A549 (cell line): ENCODE data around the gene PLD5. TPM values are rescaled to one million over a fixed set of nuclear protein-coding genes. Genes with fewer than 3 reads are reported as not detected.

Experiments used
- ATAC-seq, 2 experiments: fragments of 200-7000 bp in 1 of 2; fragments of >200 bp in 1 of 2; cut with Nextera tagmentation in 1 of 2; cut with Tn5 transposase in 1 of 2; 3 replicates each; pipeline versions ENCODE4 v1.8.0 to v1.9.1; 2018 to 2020; ENCODE audit warnings: mild to moderate bottlenecking in 1 of 2, moderate library complexity in 1 of 2
- CTCF ChIA-PET: fragments of 300-600 bp; sonication (Branson Sonifier 250); formaldehyde crosslinking; extraction: SDS; loops from one replicate; lab custom pipeline; 2021; ENCODE audit warnings: antibody characterized with exemption, inconsistent platforms; lab: Yijun Ruan, JAX
- POLR2A ChIA-PET: fragments of 350-600 bp; formaldehyde crosslinking; extraction: SDS; loops from one replicate; lab custom pipeline; 2021; ENCODE audit warnings: antibody characterized with exemption, inconsistent platforms; lab: Yijun Ruan, JAX
- DNase-seq, 2 experiments: peaks; one replicate each; pipeline versions ENCODE4 v3.0.0 to v3.0.0-alpha.2; 2011 to 2016; ENCODE audit warnings: low read depth in 1 of 2, low spot score in 1 of 2
- FAIRE-seq: peaks from 2 replicates; lab custom pipeline; 2011; peaks lifted over from hg19 to GRCh38; lab: Jason Lieb, UNC
- H3K27ac ChIP-seq, 2 experiments: fragments of >200 bp; sonication (Bioruptor Twin); formaldehyde crosslinking; 3 replicates each; pipeline ENCODE4 v1.5.1; 2016 to 2017
- H3K4me1 ChIP-seq: fragments of >200 bp; sonication (Bioruptor Twin); formaldehyde crosslinking; 3 replicates; pipeline ENCODE4 v1.6.1; 2016
- H3K4me2 ChIP-seq: fragments of >200 bp; sonication (Bioruptor Twin); formaldehyde crosslinking; 3 replicates; pipeline ENCODE4 v1.6.1; 2016
- H3K4me3 ChIP-seq: fragments of >200 bp; sonication (Bioruptor Twin); formaldehyde crosslinking; 3 replicates; pipeline ENCODE4 v1.5.1; 2016
- H3K9me3 ChIP-seq: fragments of >200 bp; sonication (Bioruptor Twin); formaldehyde crosslinking; 3 replicates; pipeline ENCODE4 v1.6.1; 2016
- BHLHE40 ChIP-seq: IDR thresholded peaks from 2 replicates; pipeline ENCODE4 v1.6.1; 2012; ENCODE audit warnings: low read depth, low read length, inconsistent platforms
- CEBPB ChIP-seq, 2 experiments: fragments of >200 bp in 1 of 2; sonication (Bioruptor Twin) in 1 of 2; formaldehyde crosslinking in 1 of 2; IDR thresholded peaks; 2 replicates each; pipeline ENCODE4 v1.6.1; 2012 to 2016
- CHD2 ChIP-seq: fragments of 150-350 bp; IDR thresholded peaks from 2 replicates; pipeline ENCODE4 v1.6.1; 2014; ENCODE audit warnings: low read length; ENCODE audit not compliant: partially characterized antibody
- EP300 ChIP-seq, 2 experiments: fragments of >200 bp; sonication (Bioruptor Twin); formaldehyde crosslinking; IDR thresholded peaks; 2 replicates in 1 of 2; 3 replicates in 1 of 2; pipeline ENCODE4 v1.6.1; 2016 to 2017
- ESRRA ChIP-seq: fragments of 150-350 bp; IDR thresholded peaks from 2 replicates; pipeline ENCODE4 v1.6.1; 2014; ENCODE audit warnings: mild to moderate bottlenecking, low read length, borderline replicate concordance
- FOSL2 ChIP-seq, 2 experiments: fragments of 450-650 bp in 1 of 2; fragments of >200 bp in 1 of 2; sonication (Bioruptor Twin) in 1 of 2; formaldehyde crosslinking; IDR thresholded peaks; 2 replicates each; pipeline versions ENCODE4 v1.5.0 to v1.6.1; 2016 to 2020; ENCODE audit warnings: mild to moderate bottlenecking in 1 of 2, moderate library complexity in 1 of 2
- HOXB13 ChIP-seq: fragments of 250-450 bp; sonication (Bioruptor Pico); IDR thresholded peaks from 2 replicates; pipeline ENCODE4 v1.5.0; 2020; ENCODE audit warnings: low read depth, mild to moderate bottlenecking, moderate library complexity
- MYC ChIP-seq: IDR thresholded peaks from 2 replicates; pipeline ENCODE4 v1.6.1; 2012; ENCODE audit warnings: mild to moderate bottlenecking, inconsistent platforms, low read length, improper control_type of control experiment, borderline replicate concordance
- POLR2AphosphoS2 ChIP-seq: conservative IDR thresholded peaks from 2 replicates; pipeline ENCODE4 v1.6.1; 2012; ENCODE audit warnings: low read length, improper control_type of control experiment, inconsistent platforms
- RARB ChIP-seq: fragments of 250-450 bp; sonication (Bioruptor Pico); IDR thresholded peaks from 2 replicates; pipeline ENCODE4 v1.8.0; 2021; ENCODE audit warnings: mild to moderate bottlenecking, moderate library complexity
- SMC3 ChIP-seq: fragments of >200 bp; sonication (Bioruptor Twin); formaldehyde crosslinking; IDR thresholded peaks from 3 replicates; pipeline ENCODE4 v1.6.1; 2018; ENCODE audit warnings: inconsistent platforms
- SREBF2 ChIP-seq: fragments of 450-650 bp; IDR thresholded peaks from 2 replicates; pipeline ENCODE4 v1.6.1; 2014; ENCODE audit warnings: mild to moderate bottlenecking, moderate library complexity
- ZC3H11A ChIP-seq: fragments of 450-650 bp; IDR thresholded peaks from 2 replicates; pipeline ENCODE4 v1.6.1; 2014; ENCODE audit warnings: antibody characterized with exemption, mild to moderate bottlenecking
- ZFP36 ChIP-seq: fragments of 450-650 bp; IDR thresholded peaks from 2 replicates; pipeline ENCODE4 v1.6.1; 2014; ENCODE audit warnings: borderline replicate concordance; ENCODE audit not compliant: partially characterized antibody
- ZSCAN20 ChIP-seq: fragments of 250-450 bp; sonication (Bioruptor Pico); IDR thresholded peaks from 2 replicates; pipeline ENCODE4 v1.8.0; 2022; ENCODE audit warnings: mild to moderate bottlenecking, moderate library complexity
- WGBS: methylation state at CpG from one replicate; pipeline ENCODE4 v1.1.6; 2017; ENCODE audit errors: missing lambda C conversion rate; 5-methylcytosine and 5-hydroxymethylcytosine counted together
- polyA plus RNA-seq, 4 experiments: library from polyadenylated mRNA; depleted of rRNA in 3 of 4; stranded (reverse); fragments of >200 nt; fragmentation: RNase III in 1 of 4; extraction: RNeasy Plus Mini Kit Qiagen cat#74134 plus additional on column Dnase treatment in 1 of 4; gene quantifications; 2 replicates in 3 of 4; 3 replicates in 1 of 4; pipeline ENCODE4 v1.2.3, GENCODE V29; 2011 to 2017
- TF ChIP-seq, protein P1 (sequence below): IDR thresholded peaks from 2 replicates; pipeline ENCODE4 v1.6.1; 2012
- TF ChIP-seq, protein P2 (sequence below): IDR thresholded peaks from 2 replicates; pipeline ENCODE4 v1.6.1; 2012; ENCODE audit warnings: low read depth, borderline replicate concordance
- TF ChIP-seq, protein P3 (sequence below): fragments of 450-650 bp; IDR thresholded peaks from 2 replicates; pipeline ENCODE4 v1.6.1; 2014; ENCODE audit warnings: antibody characterized with exemption
- TF ChIP-seq, protein P4 (sequence below): fragments of >200 bp; sonication (Bioruptor Twin); formaldehyde crosslinking; IDR thresholded peaks from 3 replicates; pipeline ENCODE4 v1.5.1; 2016
- TF ChIP-seq, protein P5 (sequence below): fragments of 250-450 bp; sonication (Bioruptor Pico); IDR thresholded peaks from 2 replicates; pipeline ENCODE4 v1.5.0; 2021; ENCODE audit warnings: mild to moderate bottlenecking, moderate library complexity, borderline replicate concordance

The PLD5 gene
- polyA plus RNA-seq, 2 of the 4 experiments (the other 2 are of a cell fraction), result 1.5 to 1.7 TPM

DNA sequence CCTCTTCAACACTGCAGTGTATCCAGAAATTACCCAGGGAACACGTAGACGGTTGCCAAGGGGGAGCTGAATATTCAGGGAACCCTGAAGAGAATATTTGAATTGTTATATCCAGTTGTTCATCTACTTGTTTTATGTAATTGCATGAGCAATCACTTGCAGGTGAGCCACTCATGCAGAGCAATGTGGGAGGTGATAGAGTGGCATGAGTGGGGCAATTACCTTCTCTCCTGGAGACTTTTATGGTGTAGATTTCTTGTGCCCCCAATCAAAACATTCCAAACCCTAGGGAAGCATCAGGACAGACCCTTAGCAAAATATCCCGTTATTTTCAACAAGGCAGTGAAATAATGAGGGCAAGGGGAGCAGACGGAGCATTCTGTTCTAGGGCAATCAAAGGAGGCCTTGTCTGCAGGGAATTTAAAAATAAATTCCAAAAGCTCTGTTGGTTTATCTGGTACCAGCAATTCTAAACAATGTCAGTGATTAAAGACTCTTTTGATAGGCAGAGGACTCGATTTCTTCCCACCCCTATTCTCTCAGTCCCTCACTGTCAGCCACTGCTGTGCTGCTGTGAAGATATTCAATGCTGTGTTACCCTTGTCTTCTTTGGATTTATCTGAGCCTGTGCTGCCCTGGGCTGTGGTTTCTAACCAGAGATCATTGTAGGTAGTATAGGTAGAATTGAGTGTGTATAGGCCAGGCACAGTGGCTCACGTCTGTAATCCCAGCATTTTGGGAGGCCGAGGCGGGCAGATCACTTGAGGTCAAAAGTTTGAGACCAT, 345.4 kb downstream of the PLD5 start:
- ATAC-seq, result no peak
- no peaks in the 10 kb centered on the region for H3K4me1 ChIP-seq
- H3K9me3 ChIP-seq, result no peaks in the 10 kb centered on the region
- FAIRE-seq, result no peak
- TF ChIP-seq, protein P1, sequence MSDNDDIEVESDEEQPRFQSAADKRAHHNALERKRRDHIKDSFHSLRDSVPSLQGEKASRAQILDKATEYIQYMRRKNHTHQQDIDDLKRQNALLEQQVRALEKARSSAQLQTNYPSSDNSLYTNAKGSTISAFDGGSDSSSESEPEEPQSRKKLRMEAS, result no peak
- TF ChIP-seq CEBPB (IDR thresholded peaks at IDR 0.05) (no peak), RARB (CRISPR knock-in tag) (no peak), SMC3 (no peak), ZFP36 (no peak), FOSL2 (IDR thresholded peaks at IDR 0.05) (no peak), FOSL2 (CRISPR knock-in tag; IDR thresholded peaks at IDR 0.05) (no peak), HOXB13 (CRISPR knock-in tag) (no peak), CHD2 (no peak), ZC3H11A (no peak)
- TF ChIP-seq, protein P2, sequence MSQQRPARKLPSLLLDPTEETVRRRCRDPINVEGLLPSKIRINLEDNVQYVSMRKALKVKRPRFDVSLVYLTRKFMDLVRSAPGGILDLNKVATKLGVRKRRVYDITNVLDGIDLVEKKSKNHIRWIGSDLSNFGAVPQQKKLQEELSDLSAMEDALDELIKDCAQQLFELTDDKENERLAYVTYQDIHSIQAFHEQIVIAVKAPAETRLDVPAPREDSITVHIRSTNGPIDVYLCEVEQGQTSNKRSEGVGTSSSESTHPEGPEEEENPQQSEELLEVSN, result no peak
- TF ChIP-seq, all 56 proteins: peak for 0
- ChIA-PET POLR2A (no interaction called here), CTCF (no interaction called here)
- no peak for DNase-seq
- H3K4me2 ChIP-seq, result no peak overlapping the region
- H3K27ac ChIP-seq, result no peak overlapping the region
- 72% methylated on average over 8 of the region's 8 CpGs for WGBS
- H3K4me3 ChIP-seq, result no peak overlapping the region

DNA sequence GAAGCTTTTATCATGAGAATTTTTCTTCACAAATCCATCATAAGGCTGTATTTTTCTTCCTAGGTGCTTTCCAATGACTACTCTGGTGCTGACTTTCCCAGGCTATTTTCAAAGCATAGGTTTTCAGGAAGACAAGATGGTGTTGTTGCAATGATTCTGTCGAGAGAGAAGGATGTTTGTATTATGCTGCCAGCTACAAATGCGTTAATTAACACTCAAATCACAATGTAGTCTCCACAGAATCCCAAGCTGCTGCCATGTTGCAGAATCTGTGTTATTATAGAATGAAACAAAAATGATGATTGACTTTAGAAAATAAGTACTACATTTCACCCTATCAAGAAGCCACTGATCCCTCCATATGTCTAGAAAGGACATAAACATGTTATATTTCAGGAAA, 346.1 kb downstream of the PLD5 start:
- DNase-seq (no peak), ATAC-seq (no peak), FAIRE-seq (no peak)
- POLR2A ChIA-PET, result no interaction called here
- TF ChIP-seq POLR2AphosphoS2 (no peak), CHD2 (no peak), ESRRA (no peak), BHLHE40 (no peak), SREBF2 (no peak), CEBPB (IDR thresholded peaks at IDR 0.05) (no peak), SMC3 (no peak), ZSCAN20 (CRISPR knock-in tag) (no peak), EP300 (IDR thresholded peaks at IDR 0.05) (no peak), MYC (no peak)
- TF ChIP-seq, protein P3, sequence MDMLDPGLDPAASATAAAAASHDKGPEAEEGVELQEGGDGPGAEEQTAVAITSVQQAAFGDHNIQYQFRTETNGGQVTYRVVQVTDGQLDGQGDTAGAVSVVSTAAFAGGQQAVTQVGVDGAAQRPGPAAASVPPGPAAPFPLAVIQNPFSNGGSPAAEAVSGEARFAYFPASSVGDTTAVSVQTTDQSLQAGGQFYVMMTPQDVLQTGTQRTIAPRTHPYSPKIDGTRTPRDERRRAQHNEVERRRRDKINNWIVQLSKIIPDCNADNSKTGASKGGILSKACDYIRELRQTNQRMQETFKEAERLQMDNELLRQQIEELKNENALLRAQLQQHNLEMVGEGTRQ, result no peak
- TF ChIP-seq, protein P4, sequence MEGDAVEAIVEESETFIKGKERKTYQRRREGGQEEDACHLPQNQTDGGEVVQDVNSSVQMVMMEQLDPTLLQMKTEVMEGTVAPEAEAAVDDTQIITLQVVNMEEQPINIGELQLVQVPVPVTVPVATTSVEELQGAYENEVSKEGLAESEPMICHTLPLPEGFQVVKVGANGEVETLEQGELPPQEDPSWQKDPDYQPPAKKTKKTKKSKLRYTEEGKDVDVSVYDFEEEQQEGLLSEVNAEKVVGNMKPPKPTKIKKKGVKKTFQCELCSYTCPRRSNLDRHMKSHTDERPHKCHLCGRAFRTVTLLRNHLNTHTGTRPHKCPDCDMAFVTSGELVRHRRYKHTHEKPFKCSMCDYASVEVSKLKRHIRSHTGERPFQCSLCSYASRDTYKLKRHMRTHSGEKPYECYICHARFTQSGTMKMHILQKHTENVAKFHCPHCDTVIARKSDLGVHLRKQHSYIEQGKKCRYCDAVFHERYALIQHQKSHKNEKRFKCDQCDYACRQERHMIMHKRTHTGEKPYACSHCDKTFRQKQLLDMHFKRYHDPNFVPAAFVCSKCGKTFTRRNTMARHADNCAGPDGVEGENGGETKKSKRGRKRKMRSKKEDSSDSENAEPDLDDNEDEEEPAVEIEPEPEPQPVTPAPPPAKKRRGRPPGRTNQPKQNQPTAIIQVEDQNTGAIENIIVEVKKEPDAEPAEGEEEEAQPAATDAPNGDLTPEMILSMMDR, result no peak
- TF ChIP-seq, protein P5, sequence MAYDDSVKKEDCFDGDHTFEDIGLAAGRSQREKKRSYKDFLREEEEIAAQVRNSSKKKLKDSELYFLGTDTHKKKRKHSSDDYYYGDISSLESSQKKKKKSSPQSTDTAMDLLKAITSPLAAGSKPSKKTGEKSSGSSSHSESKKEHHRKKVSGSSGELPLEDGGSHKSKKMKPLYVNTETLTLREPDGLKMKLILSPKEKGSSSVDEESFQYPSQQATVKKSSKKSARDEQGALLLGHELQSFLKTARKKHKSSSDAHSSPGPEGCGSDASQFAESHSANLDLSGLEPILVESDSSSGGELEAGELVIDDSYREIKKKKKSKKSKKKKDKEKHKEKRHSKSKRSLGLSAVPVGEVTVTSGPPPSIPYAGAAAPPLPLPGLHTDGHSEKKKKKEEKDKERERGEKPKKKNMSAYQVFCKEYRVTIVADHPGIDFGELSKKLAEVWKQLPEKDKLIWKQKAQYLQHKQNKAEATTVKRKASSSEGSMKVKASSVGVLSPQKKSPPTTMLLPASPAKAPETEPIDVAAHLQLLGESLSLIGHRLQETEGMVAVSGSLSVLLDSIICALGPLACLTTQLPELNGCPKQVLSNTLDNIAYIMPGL (CRISPR knock-in tag), result no peak
- Histone ChIP-seq H3K9me3 (no peaks in the 10 kb centered on the region), H3K4me2 (no peak overlapping the region), H3K27ac (no peak overlapping the region), H3K4me1 (no peaks in the 10 kb centered on the region), H3K4me3 (no peak overlapping the region)
- WGBS, result 46% methylated on average over 2 of the region's 2 CpGs
- CTCF ChIA-PET, result interaction anchor here (0.7 to 1.1 kb wide), 2 partner anchors 11 to 52 kb away, joined by 3 read pairs; no protein-coding TSS in a partner anchor
